HCT116 (cell line): ENCODE results near the gene ZNF586. TPM values are rescaled to one million over a fixed set of nuclear protein-coding genes. Genes with fewer than 3 reads are reported as not detected.

Experiments used
- ATAC-seq: fragments of 200-7000 bp; cut with Tn5 transposase; 2 replicates; pipeline ENCODE4 v1.9.1; 2020; ENCODE audit warnings: mild to moderate bottlenecking, moderate library complexity
- BruUV-seq: library from RNA; stranded (reverse); fragments of 400-500 nt; replicated peaks from 2 replicates; lab custom pipeline; 2021; lab: Mats Ljungman, UMichigan
- CTCF ChIA-PET: fragments of 300-600 bp; sonication (Branson Sonifier 250); formaldehyde crosslinking; loops from one replicate; lab custom pipeline; 2021; ENCODE audit warnings: antibody characterized with exemption; lab: Charles Lee
- POLR2A ChIA-PET: fragments of 300-600, 350-600 bp; sonication (Branson Sonifier 250); formaldehyde crosslinking; loops from one replicate; lab custom pipeline; 2021; ENCODE audit warnings: antibody characterized with exemption; lab: Charles Lee
- RAD21 ChIA-PET, 2 experiments: fragments of 300-600 bp; sonication (Branson Sonifier 250); formaldehyde crosslinking; loops; one replicate each; lab custom pipeline; 2023; ENCODE audit warnings: low total read pairs in 2 of 2; ENCODE audit not compliant: uncharacterized antibody in 2 of 2, unreplicated experiment in 2 of 2, low non-redundant PET in 1 of 2; lab: Charles Lee
- DNase-seq: peaks from one replicate; pipeline ENCODE4 v3.0.0-alpha.2; 2010; ENCODE audit warnings: low read depth, low spot score
- H2AFZ ChIP-seq: fragments of 200-600 bp; shearing (Covaris generic), sonication (generic); 2 replicates; pipeline ENCODE4 v1.6.1; 2017; ENCODE audit warnings: low read depth, mixed run types, mixed read lengths, antibody characterized with exemption, low read length; ENCODE audit not compliant: poor library complexity, severe bottlenecking
- H3K27ac ChIP-seq: 2 replicates; pipeline ENCODE4 v1.5.1; 2012; ENCODE audit warnings: low read depth, low read length
- H3K27me3 ChIP-seq: fragments of 200-600 bp; sonication (generic); 2 replicates; pipeline ENCODE4 v1.6.1; 2016; ENCODE audit warnings: mixed run types, low read length, mixed read lengths; ENCODE audit not compliant: insufficient read depth
- H3K36me3 ChIP-seq, 2 experiments: fragments of 200-500 bp in 1 of 2; fragments of 200-600 bp in 1 of 2; sonication (Bioruptor generic) in 1 of 2; sonication (generic) in 1 of 2; 2 replicates each; pipeline versions ENCODE4 v1.5.1 to v1.6.1; 2014 to 2016; ENCODE audit warnings: low read length in 2 of 2, inconsistent platforms in 1 of 2, mixed read lengths in 1 of 2, mixed run types in 1 of 2; ENCODE audit not compliant: insufficient read depth in 2 of 2, control insufficient read depth in 1 of 2
- H3K4me1 ChIP-seq, 2 experiments: fragments of 200-600 bp in 1 of 2; sonication (generic) in 1 of 2; 2 replicates each; pipeline versions ENCODE4 v1.5.1 to v1.6.1; 2012 to 2017; ENCODE audit warnings: low read length in 2 of 2, inconsistent platforms in 1 of 2, mild to moderate bottlenecking in 1 of 2, mixed read lengths in 1 of 2, mixed run types in 1 of 2, moderate library complexity in 1 of 2; ENCODE audit not compliant: insufficient read depth in 2 of 2, control insufficient read depth in 1 of 2
- H3K4me2 ChIP-seq: fragments of 200-600 bp; sonication (generic); 2 replicates; pipeline ENCODE4 v1.6.1; 2017; ENCODE audit warnings: mixed run types, low read length, mixed read lengths
- H3K4me3 ChIP-seq, 2 experiments: fragments of 200-600 bp in 1 of 2; sonication (generic) in 1 of 2; replicated peaks in 1 of 2; 2 replicates each; pipeline ENCODE4 v1.5.1; 2011 to 2016; ENCODE audit warnings: low read length in 2 of 2, control low read depth in 1 of 2, low read depth in 1 of 2, mild to moderate bottlenecking in 1 of 2, mixed read lengths in 1 of 2, mixed run types in 1 of 2
- H3K79me2 ChIP-seq: fragments of 200-600 bp; sonication (generic); 2 replicates; pipeline ENCODE4 v1.6.1; 2017; ENCODE audit warnings: mild to moderate bottlenecking, mixed run types, low read length, moderate library complexity, mixed read lengths; ENCODE audit not compliant: insufficient read depth
- H3K9ac ChIP-seq: fragments of 200-600 bp; sonication (generic); 2 replicates; pipeline ENCODE4 v1.6.1; 2016; ENCODE audit warnings: low read length, mixed read lengths
- H3K9me2 ChIP-seq: fragments of 200-600 bp; sonication (generic), shearing (Covaris generic); 2 replicates; pipeline ENCODE4 v1.6.1; 2017; ENCODE audit warnings: mixed run types, mild to moderate bottlenecking, moderate library complexity; ENCODE audit not compliant: insufficient read depth
- H3K9me3 ChIP-seq, 2 experiments: fragments of 200-500 bp in 1 of 2; fragments of 200-600 bp in 1 of 2; sonication (Bioruptor generic) in 1 of 2; sonication (generic) in 1 of 2; 2 replicates each; pipeline ENCODE4 v1.6.1; 2014 to 2017; ENCODE audit warnings: low read length in 2 of 2, mixed read lengths in 2 of 2, inconsistent platforms in 1 of 2, low read depth in 1 of 2, mild to moderate bottlenecking in 1 of 2, mixed run types in 1 of 2, moderate library complexity in 1 of 2; ENCODE audit not compliant: control insufficient read depth in 1 of 2, insufficient read depth in 1 of 2
- H4K20me1 ChIP-seq: fragments of 200-600 bp; sonication (generic), shearing (Covaris generic); 2 replicates; pipeline ENCODE4 v1.6.1; 2017; ENCODE audit warnings: mixed run types, mild to moderate bottlenecking, moderate library complexity; ENCODE audit not compliant: insufficient read depth
- ATF3 ChIP-seq: IDR thresholded peaks from 2 replicates; pipeline ENCODE4 v1.6.1; 2012
- CEBPB ChIP-seq: IDR thresholded peaks from 2 replicates; pipeline ENCODE4 v1.6.1; 2012; ENCODE audit warnings: low read depth
- CTCF ChIP-seq, 3 experiments: fragments of 200-600 bp in 1 of 3; sonication (generic) in 1 of 3; IDR thresholded peaks in 2 of 3; conservative IDR thresholded peaks in 1 of 3; 2 replicates each; pipeline ENCODE4 v1.5.1; 2012 to 2017; ENCODE audit warnings: low read depth in 2 of 3, low read length in 2 of 3, antibody characterized with exemption in 1 of 3, borderline replicate concordance in 1 of 3, control low read depth in 1 of 3, mild to moderate bottlenecking in 1 of 3, mixed read lengths in 1 of 3, mixed run types in 1 of 3, moderate library complexity in 1 of 3; ENCODE audit not compliant: insufficient read depth in 1 of 3
- ELF1 ChIP-seq: IDR thresholded peaks from 2 replicates; pipeline ENCODE4 v1.6.1; 2012; ENCODE audit warnings: low read depth, borderline replicate concordance
- EZH2 ChIP-seq: fragments of 200-600 bp; sonication (generic); IDR thresholded peaks from 2 replicates; pipeline ENCODE4 v1.6.1; 2017; ENCODE audit warnings: antibody characterized with exemption, mixed run types
- JUND ChIP-seq: IDR thresholded peaks from 2 replicates; pipeline ENCODE4 v1.6.1; 2012
- MAX ChIP-seq: IDR thresholded peaks from 2 replicates; pipeline ENCODE4 v1.6.1; 2012
- POLR2A ChIP-seq: IDR thresholded peaks from 2 replicates; pipeline ENCODE4 v1.7.0; 2011; ENCODE audit warnings: borderline replicate concordance; ENCODE audit not compliant: insufficient read depth, insufficient read length; ENCODE audit errors: extremely low read depth
- POLR2AphosphoS5 ChIP-seq: IDR thresholded peaks from 2 replicates; pipeline ENCODE4 v1.6.1; 2011; ENCODE audit warnings: mild to moderate bottlenecking, low read depth, low read length, moderate library complexity
- RAD21 ChIP-seq: IDR thresholded peaks from 2 replicates; pipeline ENCODE4 v1.6.1; 2012; ENCODE audit warnings: low read depth, mild to moderate bottlenecking
- SP1 ChIP-seq: IDR thresholded peaks from 2 replicates; pipeline ENCODE4 v1.6.1; 2012; ENCODE audit warnings: low read depth
- SRF ChIP-seq: IDR thresholded peaks from 2 replicates; pipeline ENCODE4 v1.6.1; 2012; ENCODE audit warnings: low read depth
- TCF7L2 ChIP-seq: IDR thresholded peaks from 2 replicates; pipeline ENCODE4 v1.7.0; 2011; ENCODE audit warnings: borderline replicate concordance, inconsistent platforms; ENCODE audit not compliant: insufficient read depth, insufficient read length; ENCODE audit errors: extremely low read depth
- YY1 ChIP-seq: IDR thresholded peaks from 2 replicates; pipeline ENCODE4 v1.6.1; 2011; ENCODE audit warnings: low read length, low read depth, moderate library complexity, mild to moderate bottlenecking; ENCODE audit not compliant: insufficient replicate concordance; ENCODE audit errors: extremely low read depth
- ZFX ChIP-seq: fragments of 450-650 bp; IDR thresholded peaks from 2 replicates; pipeline ENCODE4 v1.6.1; 2017
- intact Hi-C: fragments of 100-400 bp; cut with micrococcal nuclease; formaldehyde crosslinking; loops from 2 replicates; pipeline ENCODE4 v1.10.0; 2022
- total RNA-seq: library from RNA; stranded (reverse); gene quantifications from one replicate; pipeline ENCODE4 v1.2.1, GENCODE V29; 2021; ENCODE audit not compliant: unreplicated experiment

ZNF586 gene
- total RNA-seq, 1 experiment from 2014 or later, result 3.5 TPM

- TF ChIP-seq JUND (no peak), CTCF (IDR thresholded peaks at IDR 0.05 in 2 of 3, conservative IDR thresholded peaks at IDR 0.05 in 1 of 3; ENCODE audit: borderline replicate concordance in 1 of 3, insufficient read depth in 1 of 3, low read depth in 2 of 3, low read length in 2 of 3) (no peak), TCF7L2 (no peak), MAX (no peak), POLR2A (no peak), POLR2AphosphoS5 (no peak), YY1 (no peak), CEBPB (no peak), SP1 (no peak), ZFX (no peak), SRF (no peak), ATF3 (no peak), RAD21 (no peak), ELF1 (no peak)
Observed at GRCh38 chr19:57829316-57829715, 59.8 kb downstream of the ZNF586 start (continued).

- intact Hi-C loops, result no loop called here
- Histone ChIP-seq H3K4me2 (peak within 1 kb of the TSS; percentile 30), H4K20me1 (peaks cover 4% of the 10 kb centered on the region; the same call in 1 of the 2 replicates), H2AFZ (no peak within 1 kb of the TSS), H3K9ac (no peak within 1 kb of the TSS), H3K27ac (0 out of 2 replicates have a peak within 1 kb of the TSS, but pooled peaks have one; percentile 26), H3K4me1 (peaks cover 0 to 8% of the 10 kb centered on the region in 2 experiments; a peak in 2 of 4 replicates), H3K4me3 (peak within 1 kb of the TSS; percentile 10 to 24; a peak in 3 of 4 replicates), H3K27me3 (no peaks in the 10 kb centered on the region), H3K36me3 (peaks cover 3 to 14% of the 10 kb centered on the region in 2 experiments; a peak in 1 of 4 replicates), H3K9me3 (no peaks in the 10 kb centered on the region), H3K9me2 (no peaks in the 10 kb centered on the region), H3K79me2 (peaks cover 78% of the 10 kb centered on the region)
- no TSS peak for BruUV-seq
- ATAC-seq, result peak; percentile 88
- ChIA-PET CTCF (no interaction called here), POLR2A (no interaction called here), RAD21 (no interaction called here)
- peak; percentile 36 for DNase-seq
- TF ChIP-seq EZH2 (no peak), RAD21 (no peak; the same call in 1 of the 2 replicates), SP1 (no peak), POLR2A (no peak), YY1 (peak; percentile 65), CTCF (IDR thresholded peaks at IDR 0.05 in 2 of 3, conservative IDR thresholded peaks at IDR 0.05 in 1 of 3; ENCODE audit: borderline replicate concordance in 1 of 3, insufficient read depth in 1 of 3, low read depth in 2 of 3, low read length in 2 of 3) (peak in 2 of 3 experiments; percentile 31 to 60; a peak in 3 of 6 replicates), CEBPB (no peak), TCF7L2 (no peak)
Observed at GRCh38 chr19:57830071-57830602, 60.7 kb downstream of the ZNF586 start, which contains the start of gene ZNF587B. TSS of gene ZNF587B (plus strand) at chr19:57830299. CDS start at chr19:57830529, 230 bp downstream.
